ENCODE data around the gene SDR9C7.

GRCh38 chr12:56900583-56900982 is 33.6 kb downstream of the SDR9C7 start:
- TF ChIP-seq EP300 (IDR thresholded peaks at IDR 0.05) (no peak), CTCF (IDR thresholded peaks at IDR 0.05) (no peak), POLR2A (IDR thresholded peaks at IDR 0.05) (no peak)
